ENCODE results near the gene DIPK2B. TPM values are rescaled to one million over a fixed set of nuclear protein-coding genes. Genes with fewer than 3 reads are reported as not detected.

Gene DIPK2B
- polyA plus RNA-seq, 1 donor = 24.2 TPM

GRCh38 chrX:45164021-45164621 is 36.6 kb downstream of the DIPK2B start:
- no peak for DNase-seq (ENCODE audit: low read depth)

- DNase-seq (ENCODE audit: low read depth) = no peak
Measured at GRCh38 chrX:45157647-45158046, 43.0 kb downstream of the DIPK2B start.

GRCh38 chrX:45154462-45154861 is 46.2 kb downstream of the DIPK2B start:
- no peak for DNase-seq (ENCODE audit: low read depth)

GRCh38 chrX:45154033-45154360 is 46.7 kb downstream of the DIPK2B start:
- DNase-seq (ENCODE audit: low read depth) = no peak
